Hematopoietic multipotent progenitor cell treated with erythropoietin and hydrocortisone succinate and interleukin-3 and kit ligand, for 4 days (in vitro differentiated cells): Measurements from ENCODE around the gene CDK17.
"Not testable (repeated sequence)": the region's sequence is repeated elsewhere in the genome, so short reads cannot be mapped to it uniquely, and the experiment has no call there.

Experiments
- DNase-seq: peaks from one replicate; pipeline ENCODE4 v3.0.0-alpha.2; 2015

The CDK17 gene

DNA sequence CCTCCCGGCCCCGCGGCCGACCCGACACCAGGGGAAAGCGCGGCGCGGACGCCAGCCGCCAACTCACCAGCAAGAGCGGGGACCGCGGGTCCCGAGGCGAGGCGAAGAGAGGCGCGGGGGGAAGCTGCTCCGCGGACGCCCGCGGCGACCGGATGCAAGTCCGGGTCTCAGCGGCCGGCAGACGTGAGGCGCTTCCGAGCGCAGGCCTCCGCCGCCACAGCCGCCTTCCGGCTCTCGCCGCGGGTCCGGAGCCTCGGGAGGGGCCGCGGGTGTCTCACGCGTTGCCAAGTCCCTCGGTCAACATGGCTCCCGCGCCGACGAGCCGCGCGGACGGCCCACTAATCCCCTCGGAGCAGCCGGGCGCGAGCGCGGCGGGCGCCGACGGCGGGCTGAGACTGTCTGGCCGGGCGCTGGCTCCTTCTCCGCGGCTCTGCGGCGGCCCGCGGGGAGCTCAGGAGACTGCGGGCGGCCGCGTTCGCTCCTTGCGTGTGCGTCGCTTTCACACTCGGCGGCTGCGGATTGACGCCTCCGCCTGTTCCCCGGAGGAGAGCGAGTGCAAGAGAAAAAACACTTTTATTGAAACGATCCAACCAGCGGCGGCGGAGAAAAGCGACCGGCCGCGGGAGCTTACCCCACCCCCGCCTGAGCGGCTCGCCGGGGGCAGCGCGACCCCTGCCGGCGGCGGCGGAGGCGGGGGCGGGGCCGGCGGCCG is at the start of gene CDK17:
CDK17 (minus strand) TSS at position 521 of the 712 bp plus-strand sequence. CDS start 65,603 bp downstream, outside the sequence.
- peak; percentile 96 for DNase-seq

DNA sequence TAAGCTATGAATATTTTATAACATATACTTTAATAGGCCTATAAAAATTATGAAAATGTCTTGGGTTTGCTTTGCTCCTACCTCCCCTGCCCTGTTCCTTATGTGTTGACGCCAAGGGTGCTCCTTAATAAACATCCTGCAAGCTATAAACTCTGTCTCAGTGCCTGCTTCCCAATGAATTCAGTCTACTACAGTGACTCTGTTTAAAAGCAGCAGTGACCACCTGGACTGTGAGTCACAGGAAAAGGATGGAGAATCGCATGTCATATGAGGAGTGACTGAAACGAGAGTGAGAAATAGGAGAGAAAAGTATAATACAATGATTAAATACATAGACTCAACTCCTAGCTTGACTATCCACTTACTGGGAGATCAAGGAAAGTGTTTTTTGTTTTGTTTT is 48.1 kb upstream of the CDK17 start:
- DNase-seq = no peak

DNA sequence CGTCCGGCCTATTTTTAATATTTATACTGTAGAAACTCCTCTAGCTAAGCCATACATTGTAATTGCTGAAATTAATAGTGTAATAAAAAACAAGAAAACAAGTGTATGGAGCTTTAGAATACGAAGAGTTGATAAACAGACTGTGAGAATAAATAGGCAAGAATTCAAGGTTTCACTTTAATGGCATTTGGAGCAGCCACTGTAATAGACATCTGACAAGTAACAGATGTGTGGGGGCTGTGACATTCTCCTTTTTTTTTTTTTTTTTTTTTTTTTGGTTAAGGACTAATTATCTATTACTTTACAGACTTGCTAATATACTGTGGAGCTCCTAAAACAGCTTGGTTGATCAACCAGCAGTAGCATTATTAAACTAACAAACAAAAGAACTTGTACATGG is 47.0 kb upstream of the CDK17 start:
- DNase-seq = peak; percentile 42

DNA sequence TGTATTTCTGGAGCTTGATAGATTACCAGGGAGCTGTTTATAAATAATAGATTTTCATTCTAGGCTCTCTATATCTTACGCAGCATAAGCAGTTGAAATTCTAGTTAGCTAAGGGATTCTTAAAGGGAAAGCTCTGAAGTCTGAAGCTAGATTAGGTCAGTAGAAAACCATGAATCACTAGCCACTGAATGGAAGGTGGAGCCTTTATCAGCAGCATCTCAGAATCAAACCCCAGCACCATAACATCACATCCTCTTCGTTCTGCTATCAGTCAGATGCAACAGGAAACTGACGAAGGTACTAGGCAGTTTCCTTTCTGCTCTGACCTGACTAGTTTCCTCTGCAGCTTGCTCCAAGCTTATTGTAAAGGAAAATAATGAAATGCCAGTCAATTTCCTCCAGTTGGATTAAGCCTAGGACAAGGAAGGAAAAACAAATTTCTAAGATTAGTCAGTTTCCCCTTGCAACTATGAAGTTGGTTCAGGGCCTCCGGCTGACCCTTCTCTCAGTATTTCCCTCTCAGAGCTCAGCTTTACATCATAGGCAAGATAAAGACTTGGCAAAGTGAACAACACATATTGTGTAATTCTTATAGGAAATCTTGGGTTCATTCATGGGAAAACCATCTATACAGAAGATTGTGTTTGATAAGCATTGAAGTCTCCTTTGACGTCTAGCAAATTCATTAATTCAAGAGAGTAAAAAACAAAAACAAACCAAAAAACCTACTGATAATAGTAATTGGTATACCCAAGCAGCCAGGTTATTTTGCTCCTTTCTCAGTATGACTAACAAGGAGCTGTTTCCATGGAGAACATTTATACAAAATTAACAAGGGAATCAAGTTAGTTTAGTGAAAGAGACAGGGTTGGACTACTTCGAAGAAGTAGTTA is 45.7 kb upstream of the CDK17 start:
- peak; percentile 93 for DNase-seq

GRCh38 chr12:96444399-96444798 is 44.2 kb upstream of the CDK17 start:
- DNase-seq = peak; percentile 56

DNA sequence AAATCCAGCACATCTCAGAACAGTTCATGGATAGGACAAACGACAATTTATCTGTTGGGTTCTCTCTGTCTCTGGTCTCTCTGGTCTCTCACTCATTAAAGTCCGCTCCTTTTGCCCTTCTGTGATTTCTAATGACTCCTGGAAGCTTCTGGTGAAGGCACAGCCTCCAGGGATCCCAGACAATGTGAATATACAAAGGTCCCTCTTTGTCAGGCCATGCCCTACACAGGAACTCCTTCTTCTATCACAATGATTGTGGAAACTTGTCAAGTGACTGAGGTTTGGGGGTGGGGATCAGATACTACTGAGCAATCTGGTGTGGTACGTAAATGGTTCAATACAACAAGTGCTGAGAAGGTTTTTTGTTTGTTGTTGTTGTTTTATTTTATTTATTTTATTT is 42.7 kb upstream of the CDK17 start:
- no peak for DNase-seq

DNA sequence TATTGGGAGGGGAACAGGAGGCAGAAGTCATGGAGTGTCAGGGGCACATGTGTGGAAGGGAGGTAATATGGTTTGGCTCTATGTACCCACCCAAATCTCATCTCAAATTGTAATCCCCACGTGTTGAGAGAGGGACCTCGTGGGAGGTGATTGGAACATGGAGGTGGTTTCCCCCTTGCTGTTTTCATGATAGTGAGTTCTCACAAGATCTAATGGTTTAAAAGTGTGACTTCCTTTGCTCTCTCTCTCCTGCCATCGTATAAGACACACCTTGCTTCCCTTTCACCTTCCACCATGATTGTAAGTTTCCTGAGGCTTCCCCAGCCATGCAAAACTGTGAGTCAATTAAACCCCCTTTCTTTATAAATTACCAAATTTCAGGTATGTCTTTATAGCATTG is 41.6 kb upstream of the CDK17 start:
- DNase-seq = no peak

- DNase-seq = no peak
These were observed 38.1 kb upstream of the CDK17 start for GRCh38 chr12:96438330-96438729.

- DNase-seq = no peak
These were observed 36.9 kb upstream of the CDK17 start for GRCh38 chr12:96437171-96437445.

- DNase-seq = no peak
These were observed 36.3 kb upstream of the CDK17 start for GRCh38 chr12:96436366-96437170.

DNA sequence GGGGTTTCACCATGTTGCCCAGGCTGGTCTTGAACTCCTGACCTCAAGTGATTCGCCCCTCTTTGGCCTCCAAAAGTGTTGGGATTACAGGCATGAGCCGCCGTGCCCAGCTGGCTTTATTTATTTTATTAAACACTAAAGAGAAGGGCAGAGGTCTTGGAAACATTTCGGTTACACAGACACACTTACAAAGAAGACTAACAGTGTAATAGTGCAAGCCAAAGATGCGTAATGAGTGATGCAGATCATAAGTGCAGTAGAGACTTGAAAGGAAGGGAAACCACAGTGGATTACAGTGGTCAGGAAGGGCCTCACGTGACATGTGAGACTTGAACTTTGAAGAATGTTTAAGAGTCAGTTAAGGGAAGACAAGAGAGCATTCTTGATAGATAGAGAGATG is 33.9 kb upstream of the CDK17 start:
- peak; percentile 78 for DNase-seq

DNA sequence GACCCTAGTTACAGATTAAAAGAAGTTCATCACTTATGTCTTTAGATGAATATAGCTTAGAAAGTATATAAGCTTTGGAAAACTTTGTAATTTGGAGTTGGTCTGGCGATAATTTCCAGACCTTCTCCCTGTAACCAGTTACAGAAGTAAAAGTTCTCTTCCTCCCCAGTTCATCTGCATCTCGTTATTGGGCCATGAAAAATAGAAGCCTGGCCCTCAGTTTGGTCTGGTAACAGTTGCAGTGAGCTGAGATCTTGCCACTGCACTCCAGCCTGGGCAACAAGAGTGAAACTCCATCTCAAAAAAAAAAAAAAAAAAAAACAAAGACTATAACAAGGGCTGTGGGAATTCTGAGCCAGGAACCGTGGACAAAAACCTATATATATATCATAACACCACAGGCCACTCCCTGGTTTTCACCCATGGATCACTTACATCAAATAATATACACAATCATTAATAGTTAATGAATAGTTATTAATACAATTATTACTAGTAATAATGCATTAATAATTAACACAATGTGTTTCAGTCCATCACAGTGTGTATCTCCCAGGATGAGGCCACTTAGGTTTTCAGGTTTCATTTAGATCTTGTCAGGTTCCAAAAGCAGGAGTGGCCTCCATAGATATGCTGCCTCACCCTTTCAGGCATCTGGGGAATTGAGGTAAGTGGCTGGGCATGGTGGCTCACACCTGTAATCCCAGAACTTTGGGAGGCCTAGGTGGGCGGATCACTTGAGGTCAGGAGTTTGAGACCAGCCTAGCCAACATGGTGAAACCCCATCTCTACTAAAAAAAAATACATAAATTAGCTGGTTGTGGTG is 32.5 kb upstream of the CDK17 start:
- not testable (repeated sequence) for DNase-seq

GRCh38 chr12:96431067-96431466 is 30.8 kb upstream of the CDK17 start:
- DNase-seq = no peak

DNA sequence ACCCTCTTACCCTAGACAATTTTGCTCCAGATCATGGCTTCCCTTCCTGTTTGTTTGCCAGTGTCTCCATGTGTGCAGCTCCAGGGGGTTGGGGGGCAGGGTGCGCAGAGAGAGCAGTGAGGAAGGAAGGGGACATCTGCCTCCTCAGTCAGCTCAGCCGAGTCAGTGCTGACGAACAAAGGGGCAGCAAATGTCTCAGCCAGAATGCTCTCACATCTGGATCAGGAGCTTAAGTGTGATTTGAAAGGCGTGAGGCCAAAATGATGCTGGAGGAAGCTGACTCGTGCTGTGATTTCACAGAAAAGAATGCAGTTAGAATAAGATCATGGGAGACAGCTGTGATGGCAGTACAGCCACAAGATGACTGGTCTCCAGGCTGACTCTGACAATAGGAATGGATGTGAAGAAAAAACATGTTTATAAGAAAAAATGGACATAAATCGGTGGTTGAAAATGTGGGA is 27.1 kb upstream of the CDK17 start:
- DNase-seq = no peak

GRCh38 chr12:96425951-96426350 is 25.7 kb upstream of the CDK17 start:
- DNase-seq = no peak

- DNase-seq = no peak
These were observed 25.1 kb upstream of the CDK17 start for GRCh38 chr12:96425321-96425720.

DNA sequence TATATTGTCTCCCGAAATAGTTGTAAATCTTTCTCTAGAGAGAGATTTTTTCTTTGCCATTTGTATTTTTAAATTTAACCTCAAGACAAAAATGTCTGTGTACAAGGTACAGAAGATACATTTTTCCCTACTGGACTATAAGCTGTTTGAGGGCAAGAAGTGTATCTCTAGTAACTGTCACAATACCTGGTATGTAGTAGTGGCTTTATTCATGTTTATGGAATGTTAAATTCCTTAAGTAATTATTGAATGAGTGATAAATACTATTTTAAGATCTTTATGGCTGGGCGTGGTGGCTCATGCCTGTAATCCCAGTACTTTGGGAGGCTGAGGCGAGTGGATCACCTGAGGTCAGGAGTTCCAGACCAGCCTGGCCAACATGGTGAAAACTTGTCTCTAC is 24.4 kb upstream of the CDK17 start:
- DNase-seq = no peak

GRCh38 chr12:96422192-96422591 is 22.0 kb upstream of the CDK17 start:
- peak; percentile 20 for DNase-seq

DNA sequence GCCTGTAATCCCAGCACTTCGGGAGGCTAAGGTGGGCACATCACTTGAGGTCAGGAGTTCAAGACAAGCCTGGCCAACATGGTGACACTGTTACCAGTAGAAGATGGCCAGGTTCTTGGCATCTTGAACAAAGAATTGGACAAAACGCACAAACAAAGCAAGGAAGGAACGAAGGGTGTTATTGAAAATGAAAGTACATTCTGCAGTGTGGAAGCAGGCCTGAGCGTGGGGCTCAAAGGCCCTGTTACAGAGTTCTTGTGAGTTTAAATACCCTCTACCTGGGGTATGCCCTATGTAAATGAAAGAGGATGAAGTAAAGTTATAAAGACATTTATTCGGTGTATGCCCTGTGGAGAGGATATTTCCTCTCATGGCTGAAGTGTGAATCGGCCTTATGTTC is 20.8 kb upstream of the CDK17 start:
- DNase-seq = no peak

- peak; percentile 59 for DNase-seq
These were observed 20.1 kb upstream of the CDK17 start for GRCh38 chr12:96420277-96420835.

GRCh38 chr12:96419576-96420276 is 19.5 kb upstream of the CDK17 start:
- DNase-seq = no peak

DNA sequence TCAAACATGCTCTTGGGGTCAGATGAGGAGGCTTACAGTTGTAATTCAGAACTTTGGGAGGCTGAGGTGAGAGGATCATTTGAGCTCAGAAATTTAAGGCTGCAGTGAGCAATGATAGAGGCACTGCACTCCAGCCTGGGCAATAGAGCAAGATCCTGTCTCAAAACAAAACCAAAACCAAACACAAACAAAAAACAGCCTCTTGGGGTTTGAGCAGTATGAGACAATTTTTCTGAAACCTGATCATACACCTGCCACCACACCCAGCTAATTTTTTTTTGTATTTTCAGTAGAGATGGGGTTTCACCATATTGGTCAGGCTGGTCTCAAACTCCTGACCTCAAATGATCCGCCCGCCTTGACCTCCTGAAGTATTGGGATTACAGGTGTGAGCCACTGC is 17.4 kb upstream of the CDK17 start:
- not testable (repeated sequence) for DNase-seq
